ENCODE results near the gene CD40LG. TPM values are rescaled to one million over a fixed set of nuclear protein-coding genes. Genes with fewer than 3 reads are reported as not detected.

CD40LG gene
- total RNA-seq, 1 donor from 2014 or later, result not detected

GRCh38 chrX:136666088-136666487 lies 18.1 kb downstream of the CD40LG start:
- no peak for DNase-seq (ENCODE audit: low spot score)
- no peak for TF ChIP-seq CTCF (IDR thresholded peaks at IDR 0.05)
- Mint-ChIP-seq H3K36me3 (ENCODE audit: low read depth) (peaks cover 20% of the 10 kb centered on the region), H3K4me3 (ENCODE audit: unreplicated experiment) (no peak overlapping the region), H3K27me3 (ENCODE audit: low read depth) (no peaks in the 10 kb centered on the region), H3K27ac (ENCODE audit: unreplicated experiment) (no peak overlapping the region), H3K9me3 (ENCODE audit: low read depth) (peaks cover 22% of the 10 kb centered on the region), H3K4me1 (ENCODE audit: low read depth) (no peaks in the 10 kb centered on the region)

- TF ChIP-seq CTCF (IDR thresholded peaks at IDR 0.05), result no peak
- Mint-ChIP-seq H3K4me1 (ENCODE audit: low read depth) (no peaks in the 10 kb centered on the region), H3K36me3 (ENCODE audit: low read depth) (peaks cover 22% of the 10 kb centered on the region), H3K27ac (ENCODE audit: unreplicated experiment) (no peak overlapping the region), H3K27me3 (ENCODE audit: low read depth) (no peaks in the 10 kb centered on the region), H3K4me3 (ENCODE audit: unreplicated experiment) (no peak overlapping the region), H3K9me3 (ENCODE audit: low read depth) (peaks cover 22% of the 10 kb centered on the region)
- no peak for DNase-seq (ENCODE audit: low spot score)
Observed at GRCh38 chrX:136667446-136668168, 19.6 kb downstream of the CD40LG start.

GRCh38 chrX:136671006-136671610 lies 23.1 kb downstream of the CD40LG start:
- Mint-ChIP-seq H3K4me1 (ENCODE audit: low read depth) (no peaks in the 10 kb centered on the region), H3K27ac (ENCODE audit: unreplicated experiment) (no peak overlapping the region), H3K36me3 (ENCODE audit: low read depth) (peaks cover 13% of the 10 kb centered on the region), H3K9me3 (ENCODE audit: low read depth) (peaks cover 8% of the 10 kb centered on the region), H3K4me3 (ENCODE audit: unreplicated experiment) (no peak overlapping the region), H3K27me3 (ENCODE audit: low read depth) (no peaks in the 10 kb centered on the region)
- DNase-seq (ENCODE audit: low spot score), result no peak
- no peak for TF ChIP-seq CTCF (IDR thresholded peaks at IDR 0.05)

GRCh38 chrX:136674270-136674985 lies 26.5 kb downstream of the CD40LG start:
- no peak for TF ChIP-seq CTCF (IDR thresholded peaks at IDR 0.05)
- H3K4me1 Mint-ChIP-seq (ENCODE audit: low read depth), result no peaks in the 10 kb centered on the region

GRCh38 chrX:136679531-136679930 lies 31.6 kb downstream of the CD40LG start:
- Mint-ChIP-seq H3K36me3 (ENCODE audit: low read depth) (peaks cover 1% of the 10 kb centered on the region), H3K27me3 (ENCODE audit: low read depth) (no peaks in the 10 kb centered on the region), H3K4me3 (ENCODE audit: unreplicated experiment) (no peak overlapping the region), H3K27ac (ENCODE audit: unreplicated experiment) (no peak overlapping the region), H3K4me1 (ENCODE audit: low read depth) (no peaks in the 10 kb centered on the region), H3K9me3 (ENCODE audit: low read depth) (no peaks in the 10 kb centered on the region)
- no peak for DNase-seq (ENCODE audit: low spot score)
- no peak for TF ChIP-seq CTCF (IDR thresholded peaks at IDR 0.05)

More at GRCh38 chrX:136674270-136674985, 26.5 kb downstream of the CD40LG start:
- Mint-ChIP-seq H3K36me3 (ENCODE audit: low read depth) (peaks cover 3% of the 10 kb centered on the region), H3K27me3 (ENCODE audit: low read depth) (no peaks in the 10 kb centered on the region), H3K27ac (ENCODE audit: unreplicated experiment) (no peak overlapping the region), H3K4me3 (ENCODE audit: unreplicated experiment) (no peak overlapping the region), H3K9me3 (ENCODE audit: low read depth) (peaks cover 5% of the 10 kb centered on the region)
- DNase-seq (ENCODE audit: low spot score), result no peak
